A549 (cell line): Measurements from ENCODE around the gene TSPAN8. TPM values are rescaled to one million over a fixed set of nuclear protein-coding genes. Genes with fewer than 3 reads are reported as not detected.

ENCODE experiments used
- ATAC-seq, 2 experiments: fragments of 200-7000 bp in 1 of 2; fragments of >200 bp in 1 of 2; cut with Nextera tagmentation in 1 of 2; cut with Tn5 transposase in 1 of 2; 3 replicates each; pipeline versions ENCODE4 v1.8.0 to v1.9.1; 2018 to 2020; ENCODE audit warnings: mild to moderate bottlenecking in 1 of 2, moderate library complexity in 1 of 2
- CTCF ChIA-PET: fragments of 300-600 bp; sonication (Branson Sonifier 250); formaldehyde crosslinking; extraction: SDS; loops from one replicate; lab custom pipeline; 2021; ENCODE audit warnings: antibody characterized with exemption, inconsistent platforms; lab: Yijun Ruan, JAX
- POLR2A ChIA-PET: fragments of 350-600 bp; formaldehyde crosslinking; extraction: SDS; loops from one replicate; lab custom pipeline; 2021; ENCODE audit warnings: antibody characterized with exemption, inconsistent platforms; lab: Yijun Ruan, JAX
- DNase-seq, 2 experiments: peaks; one replicate each; pipeline versions ENCODE4 v3.0.0 to v3.0.0-alpha.2; 2011 to 2016; ENCODE audit warnings: low read depth in 1 of 2, low spot score in 1 of 2
- FAIRE-seq: peaks from 2 replicates; lab custom pipeline; 2011; peaks lifted over from hg19 to GRCh38; lab: Jason Lieb, UNC
- H3K27ac ChIP-seq, 2 experiments: fragments of >200 bp; sonication (Bioruptor Twin); formaldehyde crosslinking; 3 replicates each; pipeline ENCODE4 v1.5.1; 2016 to 2017
- H3K4me1 ChIP-seq: fragments of >200 bp; sonication (Bioruptor Twin); formaldehyde crosslinking; 3 replicates; pipeline ENCODE4 v1.6.1; 2016
- H3K4me2 ChIP-seq: fragments of >200 bp; sonication (Bioruptor Twin); formaldehyde crosslinking; 3 replicates; pipeline ENCODE4 v1.6.1; 2016
- H3K4me3 ChIP-seq: fragments of >200 bp; sonication (Bioruptor Twin); formaldehyde crosslinking; 3 replicates; pipeline ENCODE4 v1.5.1; 2016
- H3K9me3 ChIP-seq: fragments of >200 bp; sonication (Bioruptor Twin); formaldehyde crosslinking; 3 replicates; pipeline ENCODE4 v1.6.1; 2016
- BHLHE40 ChIP-seq: IDR thresholded peaks from 2 replicates; pipeline ENCODE4 v1.6.1; 2012; ENCODE audit warnings: low read depth, low read length, inconsistent platforms
- CBX2 ChIP-seq: fragments of 200-600 bp; sonication (generic); IDR thresholded peaks from 2 replicates; pipeline ENCODE4 v1.6.1; 2016; ENCODE audit warnings: low read depth, mild to moderate bottlenecking, borderline replicate concordance
- CBX8 ChIP-seq: fragments of 200-600 bp; sonication (generic); IDR thresholded peaks from 2 replicates; pipeline ENCODE4 v1.6.1; 2016
- EHF ChIP-seq: fragments of 250-450 bp; sonication (Bioruptor Pico); IDR thresholded peaks from 2 replicates; pipeline ENCODE4 v1.5.0; 2020; ENCODE audit warnings: mild to moderate bottlenecking
- EHMT2 ChIP-seq: fragments of 200-600 bp; sonication (generic); IDR thresholded peaks from 2 replicates; pipeline ENCODE4 v1.6.1; 2016; ENCODE audit warnings: antibody characterized with exemption, low read depth, mild to moderate bottlenecking, moderate library complexity
- EP300 ChIP-seq, 2 experiments: fragments of >200 bp; sonication (Bioruptor Twin); formaldehyde crosslinking; IDR thresholded peaks; 2 replicates in 1 of 2; 3 replicates in 1 of 2; pipeline ENCODE4 v1.6.1; 2016 to 2017
- ESRRA ChIP-seq: fragments of 150-350 bp; IDR thresholded peaks from 2 replicates; pipeline ENCODE4 v1.6.1; 2014; ENCODE audit warnings: mild to moderate bottlenecking, low read length, borderline replicate concordance
- FOSB ChIP-seq: fragments of 250-450 bp; sonication (Bioruptor Pico); IDR thresholded peaks from 2 replicates; pipeline ENCODE4 v1.5.0; 2020; ENCODE audit warnings: mild to moderate bottlenecking, moderate library complexity
- HDAC2 ChIP-seq: fragments of 200-600 bp; sonication (generic); IDR thresholded peaks from 2 replicates; pipeline ENCODE4 v1.6.1; 2016
- HEYL ChIP-seq: fragments of 250-450 bp; sonication (Bioruptor Pico); IDR thresholded peaks from 2 replicates; pipeline ENCODE4 v1.8.0; 2021; ENCODE audit warnings: mild to moderate bottlenecking, moderate library complexity
- KDM5A ChIP-seq: fragments of 200-600 bp; sonication (generic); IDR thresholded peaks from 2 replicates; pipeline ENCODE4 v1.6.1; 2016; ENCODE audit warnings: antibody characterized with exemption, mild to moderate bottlenecking
- MYC ChIP-seq: IDR thresholded peaks from 2 replicates; pipeline ENCODE4 v1.6.1; 2012; ENCODE audit warnings: mild to moderate bottlenecking, inconsistent platforms, low read length, improper control_type of control experiment, borderline replicate concordance
- PBX3 ChIP-seq: IDR thresholded peaks from 2 replicates; pipeline ENCODE4 v1.6.1; 2012
- POLR2A ChIP-seq: IDR thresholded peaks from 2 replicates; pipeline ENCODE4 v1.6.1; 2012; ENCODE audit warnings: mild to moderate bottlenecking, low read length
- RARB ChIP-seq: fragments of 250-450 bp; sonication (Bioruptor Pico); IDR thresholded peaks from 2 replicates; pipeline ENCODE4 v1.8.0; 2021; ENCODE audit warnings: mild to moderate bottlenecking, moderate library complexity
- RCOR1 ChIP-seq: fragments of 150-350 bp; IDR thresholded peaks from 2 replicates; pipeline ENCODE4 v1.6.1; 2014; ENCODE audit warnings: antibody characterized with exemption, low read length, low read depth
- TP53 ChIP-seq: fragments of 250-450 bp; sonication (Bioruptor Pico); IDR thresholded peaks from 2 replicates; pipeline ENCODE4 v1.5.0; 2021; ENCODE audit warnings: mild to moderate bottlenecking, moderate library complexity
- ZNF302 ChIP-seq: fragments of 250-450 bp; sonication (Bioruptor Pico); IDR thresholded peaks from 2 replicates; pipeline ENCODE4 v1.9.0; 2021; ENCODE audit warnings: inconsistent platforms, mild to moderate bottlenecking, moderate library complexity
- WGBS: methylation state at CpG from one replicate; pipeline ENCODE4 v1.1.6; 2017; ENCODE audit errors: missing lambda C conversion rate; 5-methylcytosine and 5-hydroxymethylcytosine counted together
- polyA plus RNA-seq, 4 experiments: library from polyadenylated mRNA; depleted of rRNA in 3 of 4; stranded (reverse); fragments of >200 nt; fragmentation: RNase III in 1 of 4; extraction: RNeasy Plus Mini Kit Qiagen cat#74134 plus additional on column Dnase treatment in 1 of 4; gene quantifications; 2 replicates in 3 of 4; 3 replicates in 1 of 4; pipeline ENCODE4 v1.2.3, GENCODE V29; 2011 to 2017
- TF ChIP-seq, protein P1 (sequence below): fragments of 450-650 bp; IDR thresholded peaks from 2 replicates; pipeline ENCODE4 v1.6.1; 2014; ENCODE audit warnings: antibody characterized with exemption
- TF ChIP-seq, protein P2 (sequence below): fragments of >200 bp; sonication (Bioruptor Twin); formaldehyde crosslinking; IDR thresholded peaks from 3 replicates; pipeline ENCODE4 v1.5.1; 2016
- TF ChIP-seq, protein P3 (sequence below): fragments of 250-450 bp; sonication (Bioruptor Pico); IDR thresholded peaks from 2 replicates; pipeline ENCODE4 v1.5.0; 2020; ENCODE audit warnings: low read depth, mild to moderate bottlenecking, moderate library complexity

TSPAN8 gene
- polyA plus RNA-seq, 2 of the 4 experiments (the other 2 are of a cell fraction) = 0.16 TPM; not detected in 1

DNA sequence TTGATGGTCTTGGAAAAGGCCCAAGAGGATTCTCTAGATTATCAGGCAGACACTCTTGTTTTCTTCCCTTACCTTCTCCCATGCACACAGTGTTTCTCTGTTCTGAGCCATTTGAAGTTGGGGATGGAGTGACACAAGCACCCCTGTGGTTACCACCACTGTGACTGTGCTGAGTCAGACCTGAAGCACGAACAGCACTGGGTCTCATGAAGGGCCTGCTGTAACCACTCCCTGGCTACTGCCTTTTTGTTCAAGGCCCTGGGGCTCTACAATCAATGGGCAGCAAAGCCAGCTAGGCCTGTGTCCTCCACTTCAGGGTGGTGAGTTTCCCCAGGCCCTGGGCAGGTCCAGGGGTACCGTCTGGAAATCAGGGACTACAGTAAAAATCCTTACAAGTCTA, 65.5 kb downstream of the TSPAN8 start:
- H3K9me3 ChIP-seq = no peaks in the 10 kb centered on the region
- H3K27ac ChIP-seq = no peak overlapping the region
- no peak for FAIRE-seq
- no peak overlapping the region for H3K4me2 ChIP-seq
- no peaks in the 10 kb centered on the region for H3K4me1 ChIP-seq
- TF ChIP-seq, protein P1, sequence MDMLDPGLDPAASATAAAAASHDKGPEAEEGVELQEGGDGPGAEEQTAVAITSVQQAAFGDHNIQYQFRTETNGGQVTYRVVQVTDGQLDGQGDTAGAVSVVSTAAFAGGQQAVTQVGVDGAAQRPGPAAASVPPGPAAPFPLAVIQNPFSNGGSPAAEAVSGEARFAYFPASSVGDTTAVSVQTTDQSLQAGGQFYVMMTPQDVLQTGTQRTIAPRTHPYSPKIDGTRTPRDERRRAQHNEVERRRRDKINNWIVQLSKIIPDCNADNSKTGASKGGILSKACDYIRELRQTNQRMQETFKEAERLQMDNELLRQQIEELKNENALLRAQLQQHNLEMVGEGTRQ = no peak
- TF ChIP-seq, protein P2, sequence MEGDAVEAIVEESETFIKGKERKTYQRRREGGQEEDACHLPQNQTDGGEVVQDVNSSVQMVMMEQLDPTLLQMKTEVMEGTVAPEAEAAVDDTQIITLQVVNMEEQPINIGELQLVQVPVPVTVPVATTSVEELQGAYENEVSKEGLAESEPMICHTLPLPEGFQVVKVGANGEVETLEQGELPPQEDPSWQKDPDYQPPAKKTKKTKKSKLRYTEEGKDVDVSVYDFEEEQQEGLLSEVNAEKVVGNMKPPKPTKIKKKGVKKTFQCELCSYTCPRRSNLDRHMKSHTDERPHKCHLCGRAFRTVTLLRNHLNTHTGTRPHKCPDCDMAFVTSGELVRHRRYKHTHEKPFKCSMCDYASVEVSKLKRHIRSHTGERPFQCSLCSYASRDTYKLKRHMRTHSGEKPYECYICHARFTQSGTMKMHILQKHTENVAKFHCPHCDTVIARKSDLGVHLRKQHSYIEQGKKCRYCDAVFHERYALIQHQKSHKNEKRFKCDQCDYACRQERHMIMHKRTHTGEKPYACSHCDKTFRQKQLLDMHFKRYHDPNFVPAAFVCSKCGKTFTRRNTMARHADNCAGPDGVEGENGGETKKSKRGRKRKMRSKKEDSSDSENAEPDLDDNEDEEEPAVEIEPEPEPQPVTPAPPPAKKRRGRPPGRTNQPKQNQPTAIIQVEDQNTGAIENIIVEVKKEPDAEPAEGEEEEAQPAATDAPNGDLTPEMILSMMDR = no peak
- no peak for TF ChIP-seq RCOR1
- no peak for TF ChIP-seq ESRRA
- no peak for TF ChIP-seq HDAC2
- TF ChIP-seq TP53 = no peak
- no peak for TF ChIP-seq CBX8
- no peak for TF ChIP-seq MYC
- no peak for TF ChIP-seq RARB (CRISPR knock-in tag)
- TF ChIP-seq, protein P3, sequence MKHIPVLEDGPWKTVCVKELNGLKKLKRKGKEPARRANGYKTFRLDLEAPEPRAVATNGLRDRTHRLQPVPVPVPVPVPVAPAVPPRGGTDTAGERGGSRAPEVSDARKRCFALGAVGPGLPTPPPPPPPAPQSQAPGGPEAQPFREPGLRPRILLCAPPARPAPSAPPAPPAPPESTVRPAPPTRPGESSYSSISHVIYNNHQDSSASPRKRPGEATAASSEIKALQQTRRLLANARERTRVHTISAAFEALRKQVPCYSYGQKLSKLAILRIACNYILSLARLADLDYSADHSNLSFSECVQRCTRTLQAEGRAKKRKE (CRISPR knock-in tag) = no peak
- TF ChIP-seq EHF (CRISPR knock-in tag) = no peak
- TF ChIP-seq EP300 (IDR thresholded peaks at IDR 0.05) = no peak
- TF ChIP-seq BHLHE40 = no peak
- no peak for TF ChIP-seq ZNF302 (CRISPR knock-in tag)
- TF ChIP-seq CBX2 = no peak
- TF ChIP-seq EHMT2 = no peak
- no peak for TF ChIP-seq PBX3
- TF ChIP-seq KDM5A = no peak
- TF ChIP-seq, all 56 proteins: peak for 0
- ATAC-seq (no peak), DNase-seq (no peak)
- WGBS = 3% methylated on average over 2 of the region's 2 CpGs
- ChIA-PET CTCF (no interaction called here), POLR2A (no interaction called here)
- no peak overlapping the region for H3K4me3 ChIP-seq

GRCh38 chr12:71090971-71091370, 66.8 kb downstream of the TSPAN8 start:
- ATAC-seq (no peak), FAIRE-seq (no peak)
- 0% methylated on average over 1 of the region's 1 CpG for WGBS

More at GRCh38 chr12:71090971-71091370, 66.8 kb downstream of the TSPAN8 start:
- TF ChIP-seq, protein P2 = no peak
- TF ChIP-seq HEYL (CRISPR knock-in tag) (no peak), EP300 (IDR thresholded peaks at IDR 0.05) (no peak), POLR2A (no peak), FOSB (CRISPR knock-in tag) (no peak)
- DNase-seq = no peak
- CTCF ChIA-PET = no interaction called here
- Histone ChIP-seq H3K4me2 (no peak overlapping the region), H3K27ac (no peak overlapping the region), H3K4me1 (no peaks in the 10 kb centered on the region), H3K9me3 (no peaks in the 10 kb centered on the region), H3K4me3 (no peak overlapping the region)
- POLR2A ChIA-PET = no interaction called here
